Small intestine (tissue), 7 donors: ENCODE measurements around the gene IRX2. TPM values are rescaled to one million over a fixed set of nuclear protein-coding genes. Genes with fewer than 3 reads are reported as not detected.

Source experiments
- DNase-seq, 2 donors: peaks; one replicate each; pipeline versions ENCODE4 v3.0.0 to v3.0.0-alpha.2; 2013
- FAIRE-seq: peaks from 2 replicates; lab custom pipeline; 2012; peaks lifted over from hg19 to GRCh38; lab: Jason Lieb, UNC
- H3K27ac ChIP-seq, 3 donors: one replicate each; pipeline ENCODE4 v1.5.1; 2013; ENCODE audit warnings: low read length in 2 of 3, mild to moderate bottlenecking in 2 of 3, control low read depth in 1 of 3, inconsistent platforms in 1 of 3, low read depth in 1 of 3, moderate library complexity in 1 of 3
- H3K27me3 ChIP-seq, 3 donors: one replicate each; pipeline ENCODE4 v1.6.1; 2013; ENCODE audit warnings: low read length in 3 of 3, inconsistent platforms in 1 of 3; ENCODE audit not compliant: control insufficient read depth in 3 of 3, insufficient read depth in 3 of 3
- H3K36me3 ChIP-seq, 3 donors: one replicate each; pipeline ENCODE4 v1.6.1; 2013; ENCODE audit warnings: low read length in 3 of 3, inconsistent platforms in 1 of 3, low read depth in 1 of 3, mild to moderate bottlenecking in 1 of 3, moderate library complexity in 1 of 3; ENCODE audit not compliant: control insufficient read depth in 3 of 3, insufficient read depth in 2 of 3
- H3K4me1 ChIP-seq, 3 donors: one replicate each; pipeline ENCODE4 v1.6.1; 2013; ENCODE audit warnings: low read length in 2 of 3, inconsistent platforms in 1 of 3, low read depth in 1 of 3, mild to moderate bottlenecking in 1 of 3, moderate library complexity in 1 of 3; ENCODE audit not compliant: control insufficient read depth in 3 of 3, insufficient read depth in 2 of 3
- H3K4me3 ChIP-seq, 3 donors: one replicate each; pipeline ENCODE4 v1.5.1; 2013; ENCODE audit warnings: low read length in 3 of 3, control low read depth in 1 of 3, inconsistent platforms in 1 of 3, low read depth in 1 of 3, mild to moderate bottlenecking in 1 of 3, moderate library complexity in 1 of 3
- H3K9me3 ChIP-seq, 2 donors: one replicate each; pipeline ENCODE4 v1.6.1; 2013; ENCODE audit warnings: low read depth in 1 of 2, low read length in 1 of 2; ENCODE audit not compliant: control insufficient read depth in 2 of 2, insufficient read depth in 1 of 2
- WGBS, 3 donors: extraction: QIAGEN DNeasy Blood & Tissue Kit; methylation state at CpG; one replicate each; pipeline ENCODE4 v1.1.7; 2013; 5-methylcytosine and 5-hydroxymethylcytosine counted together
- polyA plus RNA-seq, 4 donors: library from polyadenylated mRNA; stranded (reverse) in 3 of 4; unstranded in 1 of 4; fragments of 200-250 nt in 3 of 4; fragments of 120-200 nt in 1 of 4; gene quantifications; one replicate each; pipeline versions ENCODE4 v1.2.1 to v1.2.3, GENCODE V29; 2013
- donor health status: healthy with polysubstance abuse.
- donor health status: control.
- donor health status: control.
- donor health status: Bipolar disorder and iron deficiency.
- donor health status: healthy.

Gene IRX2
- polyA plus RNA-seq, 4 donors = 0.07 TPM; not detected in 3

GRCh38 chr5:2776337-2777302 is 25.1 kb upstream of the IRX2 start:
- no peak overlapping the region for H3K4me3 ChIP-seq
- H3K4me1 ChIP-seq = no peaks in the 10 kb centered on the region
- no peaks in the 10 kb centered on the region for H3K9me3 ChIP-seq
- WGBS, 3 donors = 79 to 87% (median 85%) methylated on average over 20 of the region's 20 CpGs
- H3K27me3 ChIP-seq = no peaks in the 10 kb centered on the region
- no peak for FAIRE-seq
- no peak overlapping the region for H3K27ac ChIP-seq
- DNase-seq = no peak
- H3K36me3 ChIP-seq = no peaks in the 10 kb centered on the region

- Histone ChIP-seq H3K9me3 (no peaks in the 10 kb centered on the region), H3K27ac (no peak overlapping the region), H3K36me3 (no peaks in the 10 kb centered on the region), H3K4me1 (no peaks in the 10 kb centered on the region), H3K27me3 (no peaks in the 10 kb centered on the region), H3K4me3 (no peak overlapping the region)
- no peak for FAIRE-seq
- 76 to 80% (median 79%) methylated on average over 6 of the region's 6 CpGs for WGBS, 3 donors
- no peak for DNase-seq
Observed at GRCh38 chr5:2773327-2773726, 21.9 kb upstream of the IRX2 start.

- Histone ChIP-seq H3K4me1 (no peaks in the 10 kb centered on the region), H3K27me3 (peaks cover 0 to 3% (median 0%) of the 10 kb centered on the region in 3 donors), H3K4me3 (no peak overlapping the region), H3K9me3 (no peaks in the 10 kb centered on the region), H3K36me3 (no peaks in the 10 kb centered on the region), H3K27ac (no peak overlapping the region)
- DNase-seq = no peak
- 64 to 79% (median 67%) methylated on average over 6 of the region's 6 CpGs for WGBS, 3 donors
- no peak for FAIRE-seq
Observed at GRCh38 chr5:2767089-2767488, 15.6 kb upstream of the IRX2 start.

- no peak overlapping the region for H3K4me3 ChIP-seq
- H3K36me3 ChIP-seq = no peaks in the 10 kb centered on the region
- no peaks in the 10 kb centered on the region for H3K4me1 ChIP-seq
- no peak overlapping the region for H3K27ac ChIP-seq
- no peak for FAIRE-seq
- H3K9me3 ChIP-seq = no peaks in the 10 kb centered on the region
- DNase-seq = no peak
- H3K27me3 ChIP-seq = peaks cover 0 to 6% (median 3%) of the 10 kb centered on the region in 3 donors
- 64 to 85% (median 72%) methylated on average over 15 of the region's 15 CpGs for WGBS, 3 donors
Observed at GRCh38 chr5:2764581-2764980, 13.1 kb upstream of the IRX2 start.

GRCh38 chr5:2763533-2763794 is 12.0 kb upstream of the IRX2 start:
- DNase-seq (no peak), FAIRE-seq (no peak)
- peaks cover 0 to 17% (median 12%) of the 10 kb centered on the region in 3 donors for H3K27me3 ChIP-seq
- WGBS, 3 donors = 68 to 89% (median 88%) methylated on average over 4 of the region's 4 CpGs
- no peaks in the 10 kb centered on the region for H3K36me3 ChIP-seq
- H3K27ac ChIP-seq = no peak overlapping the region
- H3K4me3 ChIP-seq = no peak overlapping the region
- H3K9me3 ChIP-seq = no peaks in the 10 kb centered on the region
- no peaks in the 10 kb centered on the region for H3K4me1 ChIP-seq

GRCh38 chr5:2762744-2763532 is 11.5 kb upstream of the IRX2 start:
- Histone ChIP-seq H3K4me1 (no peaks in the 10 kb centered on the region), H3K4me3 (no peak overlapping the region), H3K27me3 (peaks cover 0 to 20% (median 14%) of the 10 kb centered on the region in 3 donors), H3K36me3 (no peaks in the 10 kb centered on the region), H3K9me3 (no peaks in the 10 kb centered on the region), H3K27ac (no peak overlapping the region)
- FAIRE-seq (no peak), DNase-seq (no peak)
- 69 to 74% (median 73%) methylated on average over 12 of the region's 12 CpGs for WGBS, 3 donors

GRCh38 chr5:2761921-2762488 is 10.5 kb upstream of the IRX2 start:
- H3K9me3 ChIP-seq = no peaks in the 10 kb centered on the region
- no peak overlapping the region for H3K4me3 ChIP-seq
- no peak overlapping the region for H3K27ac ChIP-seq
- no peaks in the 10 kb centered on the region for H3K36me3 ChIP-seq
- WGBS, 3 donors = 21 to 32% (median 28%) methylated on average over 4 of the region's 4 CpGs
- H3K27me3 ChIP-seq = peaks cover under 1 to 29% (median 22%) of the 10 kb centered on the region in 3 donors
- H3K4me1 ChIP-seq = no peaks in the 10 kb centered on the region
- no peak for FAIRE-seq
- DNase-seq = no peak

- H3K27ac ChIP-seq = no peak overlapping the region
- peaks cover 7 to 49% (median 42%) of the 10 kb centered on the region in 3 donors for H3K27me3 ChIP-seq
- H3K4me3 ChIP-seq = no peak overlapping the region
- H3K9me3 ChIP-seq = no peaks in the 10 kb centered on the region
- no peaks in the 10 kb centered on the region for H3K36me3 ChIP-seq
- H3K4me1 ChIP-seq = no peaks in the 10 kb centered on the region
- WGBS, 3 donors = 66 to 70% (median 70%) methylated on average over 11 of the region's 11 CpGs
- FAIRE-seq (no peak), DNase-seq (no peak)
Observed at GRCh38 chr5:2759696-2760461, 8.4 kb upstream of the IRX2 start.
